HUES64 (cell line): ENCODE measurements around the gene LHFPL3.

Source experiments
- H3K27ac ChIP-seq: 2 replicates; pipeline ENCODE4 v1.7.0; 2013; ENCODE audit warnings: low read depth, low read length, inconsistent platforms
- H3K27me3 ChIP-seq: 2 replicates; pipeline ENCODE4 v1.6.1; 2013; ENCODE audit warnings: mild to moderate bottlenecking, low read length; ENCODE audit not compliant: insufficient read depth
- H3K36me3 ChIP-seq: 2 replicates; pipeline ENCODE4 v1.6.1; 2013; ENCODE audit warnings: mild to moderate bottlenecking, low read length; ENCODE audit not compliant: insufficient read depth
- H3K4me1 ChIP-seq: 2 replicates; pipeline ENCODE4 v1.6.1; 2013; ENCODE audit warnings: mild to moderate bottlenecking, low read length, moderate library complexity; ENCODE audit not compliant: insufficient read depth
- H3K4me3 ChIP-seq: 2 replicates; pipeline ENCODE4 v1.5.1; 2013; ENCODE audit warnings: mild to moderate bottlenecking, low read length, moderate library complexity
- H3K9ac ChIP-seq: 2 replicates; pipeline ENCODE4 v1.6.1; 2013; ENCODE audit warnings: mild to moderate bottlenecking, low read depth, low read length
- H3K9me3 ChIP-seq: 2 replicates; pipeline ENCODE4 v1.6.1; 2013; ENCODE audit warnings: low read depth, low read length; ENCODE audit not compliant: insufficient read depth
- WGBS: fragments of 150-250, 120-280 bp; methylation state at CpG from one replicate; pipeline ENCODE4 v1.1.7; 2013; ENCODE audit warnings: missing lambda C conversion rate; 5-methylcytosine and 5-hydroxymethylcytosine counted together

The LHFPL3 gene

GRCh38 chr7:104650991-104651640 is 322.7 kb downstream of the LHFPL3 start:
- H3K4me1 ChIP-seq = no peaks in the 10 kb centered on the region
- no peak overlapping the region for H3K4me3 ChIP-seq
- H3K36me3 ChIP-seq = no peaks in the 10 kb centered on the region
- no peaks in the 10 kb centered on the region for H3K27me3 ChIP-seq
- H3K27ac ChIP-seq = no peak overlapping the region
- H3K9me3 ChIP-seq = no peaks in the 10 kb centered on the region
- no peak overlapping the region for H3K9ac ChIP-seq
- 84% methylated on average over 9 of the region's 9 CpGs for WGBS

- no peaks in the 10 kb centered on the region for H3K4me1 ChIP-seq
- H3K9ac ChIP-seq = no peak overlapping the region
- H3K4me3 ChIP-seq = no peak overlapping the region
- H3K27me3 ChIP-seq = no peaks in the 10 kb centered on the region
- no peaks in the 10 kb centered on the region for H3K36me3 ChIP-seq
- H3K27ac ChIP-seq = no peak overlapping the region
- no peaks in the 10 kb centered on the region for H3K9me3 ChIP-seq
- 88% methylated on average over 4 of the region's 4 CpGs for WGBS
Measured at GRCh38 chr7:104652434-104652833, 324.0 kb downstream of the LHFPL3 start.

GRCh38 chr7:104652865-104653264 is 324.5 kb downstream of the LHFPL3 start:
- Histone ChIP-seq H3K27me3 (no peaks in the 10 kb centered on the region), H3K4me1 (no peaks in the 10 kb centered on the region), H3K9me3 (no peaks in the 10 kb centered on the region), H3K9ac (no peak overlapping the region), H3K4me3 (no peak overlapping the region), H3K27ac (no peak overlapping the region), H3K36me3 (no peaks in the 10 kb centered on the region)
- WGBS = 87% methylated on average over 1 of the region's 1 CpG

DNA sequence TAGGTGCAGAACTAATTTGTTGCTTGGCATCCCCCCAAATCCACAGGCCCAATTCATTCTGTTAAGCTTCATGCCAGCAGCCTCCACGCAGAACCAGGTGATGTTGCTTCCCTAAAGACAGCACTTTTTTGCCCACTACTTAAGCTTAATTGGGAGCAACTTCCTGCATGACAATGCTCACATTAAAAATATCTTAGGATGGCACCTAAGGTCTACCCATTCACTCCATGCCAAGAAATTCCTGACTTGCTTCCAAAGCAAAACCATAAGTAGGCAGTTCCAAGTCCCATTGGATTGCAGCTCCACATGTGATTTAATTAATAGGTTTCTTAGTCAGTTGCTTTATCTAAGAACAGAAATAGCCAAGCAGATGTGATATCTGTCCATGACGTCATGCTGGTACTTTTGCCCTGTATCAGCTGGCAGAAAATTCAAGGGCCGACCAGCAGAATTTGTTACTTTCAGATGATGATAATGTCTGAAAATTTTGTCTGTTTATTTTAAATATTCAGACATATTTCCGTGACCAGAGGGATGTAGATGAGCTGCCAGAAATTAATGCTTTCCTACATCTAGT is 325.5 kb downstream of the LHFPL3 start:
- H3K36me3 ChIP-seq = no peaks in the 10 kb centered on the region
- H3K27ac ChIP-seq = no peak overlapping the region
- H3K4me1 ChIP-seq = no peaks in the 10 kb centered on the region
- no peak overlapping the region for H3K9ac ChIP-seq
- WGBS = 87% methylated on average over 4 of the region's 4 CpGs
- H3K4me3 ChIP-seq = no peak overlapping the region
- H3K9me3 ChIP-seq = no peaks in the 10 kb centered on the region
- H3K27me3 ChIP-seq = no peaks in the 10 kb centered on the region

GRCh38 chr7:104655592-104655991 is 327.2 kb downstream of the LHFPL3 start:
- Histone ChIP-seq H3K9me3 (no peaks in the 10 kb centered on the region), H3K27ac (no peak overlapping the region), H3K4me1 (no peaks in the 10 kb centered on the region), H3K36me3 (no peaks in the 10 kb centered on the region), H3K9ac (no peak overlapping the region), H3K27me3 (no peaks in the 10 kb centered on the region), H3K4me3 (no peak overlapping the region)
- 74% methylated on average over 3 of the region's 3 CpGs for WGBS

DNA sequence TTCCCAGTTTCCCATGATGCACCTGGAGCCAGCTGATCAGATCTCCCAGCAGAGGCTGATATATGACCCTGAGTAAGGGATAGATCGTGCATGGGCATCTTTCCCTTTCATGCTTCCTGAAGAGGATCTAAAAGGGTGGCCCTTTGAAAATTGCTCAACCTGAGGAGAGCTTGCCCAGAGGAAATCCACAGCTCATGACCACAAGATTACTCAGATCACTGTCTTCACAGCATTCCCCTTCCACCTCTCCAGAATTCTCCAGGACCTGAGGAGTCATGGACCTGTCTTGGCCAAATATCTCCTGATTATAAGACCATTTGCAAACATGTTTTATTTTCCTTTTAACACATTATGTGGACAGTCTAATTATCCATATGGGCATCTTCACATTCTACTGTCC is 328.1 kb downstream of the LHFPL3 start:
- Histone ChIP-seq H3K27ac (no peak overlapping the region), H3K4me1 (no peaks in the 10 kb centered on the region), H3K9ac (no peak overlapping the region), H3K36me3 (no peaks in the 10 kb centered on the region), H3K27me3 (no peaks in the 10 kb centered on the region), H3K9me3 (no peaks in the 10 kb centered on the region), H3K4me3 (no peak overlapping the region)
- WGBS = 97% methylated on average over 1 of the region's 1 CpG

- 96% methylated on average over 1 of the region's 1 CpG for WGBS
- no peak overlapping the region for H3K4me3 ChIP-seq
- no peaks in the 10 kb centered on the region for H3K36me3 ChIP-seq
- no peaks in the 10 kb centered on the region for H3K4me1 ChIP-seq
- no peak overlapping the region for H3K9ac ChIP-seq
- no peaks in the 10 kb centered on the region for H3K9me3 ChIP-seq
- H3K27ac ChIP-seq = no peak overlapping the region
- H3K27me3 ChIP-seq = no peaks in the 10 kb centered on the region
Measured at GRCh38 chr7:104657134-104657533, 328.7 kb downstream of the LHFPL3 start.

GRCh38 chr7:104661575-104661974 is 333.2 kb downstream of the LHFPL3 start:
- no peaks in the 10 kb centered on the region for H3K27me3 ChIP-seq
- H3K36me3 ChIP-seq = no peaks in the 10 kb centered on the region
- no peak overlapping the region for H3K27ac ChIP-seq
- H3K4me1 ChIP-seq = no peaks in the 10 kb centered on the region
- H3K9ac ChIP-seq = no peak overlapping the region
- no peak overlapping the region for H3K4me3 ChIP-seq
- WGBS = 72% methylated on average over 5 of the region's 5 CpGs
- H3K9me3 ChIP-seq = no peaks in the 10 kb centered on the region

DNA sequence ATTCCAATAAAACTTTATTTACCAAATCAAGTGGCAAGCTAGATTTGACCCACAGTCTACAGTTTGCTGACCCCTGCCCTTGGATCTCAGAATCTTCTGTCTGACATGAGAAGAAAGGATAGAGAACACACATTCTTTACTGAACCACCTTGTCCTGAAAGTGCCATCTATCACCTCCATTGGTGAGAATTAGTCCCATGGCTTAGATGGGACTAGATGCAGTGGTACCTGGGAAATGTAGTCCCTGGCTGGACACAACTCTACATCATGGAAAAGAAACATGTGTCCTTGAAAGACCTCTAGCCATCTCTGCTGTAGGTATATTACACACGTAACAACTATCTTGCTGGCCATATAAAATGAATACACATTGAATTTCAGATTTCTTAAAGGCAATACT is 336.2 kb downstream of the LHFPL3 start:
- H3K27me3 ChIP-seq = no peaks in the 10 kb centered on the region
- H3K36me3 ChIP-seq = no peaks in the 10 kb centered on the region
- H3K4me1 ChIP-seq = no peaks in the 10 kb centered on the region
- no peak overlapping the region for H3K27ac ChIP-seq
- no peaks in the 10 kb centered on the region for H3K9me3 ChIP-seq
- WGBS = 80% methylated on average over 1 of the region's 1 CpG
- H3K4me3 ChIP-seq = no peak overlapping the region
- no peak overlapping the region for H3K9ac ChIP-seq

- Histone ChIP-seq H3K36me3 (no peaks in the 10 kb centered on the region), H3K9ac (no peak overlapping the region), H3K4me3 (no peak overlapping the region), H3K27ac (no peak overlapping the region), H3K9me3 (no peaks in the 10 kb centered on the region), H3K27me3 (no peaks in the 10 kb centered on the region), H3K4me1 (no peaks in the 10 kb centered on the region)
- 94% methylated on average over 4 of the region's 5 CpGs for WGBS
Measured at GRCh38 chr7:104677587-104677986, 349.2 kb downstream of the LHFPL3 start.

DNA sequence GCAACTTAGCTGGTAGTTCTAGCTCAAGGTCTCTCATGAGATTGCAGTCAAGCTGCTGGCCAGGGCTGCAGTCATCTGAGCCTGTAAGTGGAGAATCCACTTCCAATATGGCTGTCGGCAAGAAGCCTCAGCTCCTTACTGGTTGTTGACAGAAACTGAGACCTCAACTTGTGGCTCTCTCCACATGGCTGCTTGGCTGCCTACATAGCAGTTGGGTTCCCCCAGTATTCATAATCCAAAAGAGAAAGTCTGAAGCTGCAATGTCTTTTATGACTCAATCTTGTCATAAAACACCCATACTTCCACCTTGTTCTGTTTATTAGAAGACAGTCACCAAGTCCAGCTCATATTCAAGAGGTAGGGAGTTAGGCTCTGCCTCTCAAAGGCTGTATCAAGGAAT is 350.7 kb downstream of the LHFPL3 start:
- WGBS = 93% methylated on average over 1 of the region's 1 CpG
- H3K9me3 ChIP-seq = no peaks in the 10 kb centered on the region

DNA sequence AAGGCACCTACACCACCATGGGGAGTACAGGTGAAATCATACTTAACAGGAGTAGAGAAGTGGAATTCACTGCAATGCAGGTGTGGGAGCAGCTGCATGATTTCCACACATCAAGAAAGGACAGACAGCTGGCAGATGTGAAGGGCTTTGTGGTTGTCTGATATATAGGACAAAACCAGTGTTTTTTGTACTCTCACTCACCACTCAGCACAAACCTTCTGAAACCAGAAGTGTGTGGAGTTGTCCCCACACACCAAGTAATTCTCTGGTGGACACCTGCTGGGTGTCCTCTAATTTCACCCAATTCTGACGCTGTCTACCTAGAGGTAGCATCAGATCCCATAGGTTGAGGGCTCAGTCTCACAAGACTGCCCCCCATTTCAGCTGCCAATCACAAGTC is 357.9 kb downstream of the LHFPL3 start:
- Histone ChIP-seq H3K4me1 (no peaks in the 10 kb centered on the region), H3K27me3 (no peaks in the 10 kb centered on the region), H3K27ac (no peak overlapping the region), H3K4me3 (no peak overlapping the region), H3K36me3 (no peaks in the 10 kb centered on the region), H3K9ac (no peak overlapping the region), H3K9me3 (no peaks in the 10 kb centered on the region)
- WGBS = 84% methylated on average over 1 of the region's 1 CpG

More for the DNA sequence above, 350.7 kb downstream of the LHFPL3 start:
- Histone ChIP-seq H3K9ac (no peak overlapping the region), H3K27me3 (no peaks in the 10 kb centered on the region), H3K27ac (no peak overlapping the region), H3K36me3 (no peaks in the 10 kb centered on the region), H3K4me1 (no peaks in the 10 kb centered on the region), H3K4me3 (no peak overlapping the region)
